OCI-LY3 (cell line): ENCODE results near the gene EFL1.
"Not testable (repeated sequence)": the region's sequence is repeated elsewhere in the genome, so short reads cannot be mapped to it uniquely, and the experiment has no call there.

ENCODE experiments used
- H2AFZ ChIP-seq: fragments of 200-600, 300-600 bp; shearing (Covaris generic); 2 replicates; pipeline ENCODE4 v1.6.0; 2014; ENCODE audit warnings: antibody characterized with exemption, low read depth, low read length
- H3K27ac ChIP-seq: fragments of 200-600, 300-600 bp; sonication (generic); 2 replicates; pipeline ENCODE4 v1.5.1; 2014; ENCODE audit warnings: mild to moderate bottlenecking, low read length, moderate library complexity, mixed read lengths
- H3K27me3 ChIP-seq: fragments of 200-600, 300-600 bp; sonication (generic); 2 replicates; pipeline ENCODE4 v1.6.1; 2014; ENCODE audit warnings: low read depth, low read length, mixed read lengths
- H3K36me3 ChIP-seq: fragments of 200-600, 300-600 bp; sonication (generic); replicated peaks from 2 replicates; pipeline ENCODE3; 2014; ENCODE audit warnings: low read depth, low read length, mixed read lengths
- H3K4me1 ChIP-seq: fragments of 300-600, 200-600 bp; sonication (generic); 2 replicates; pipeline ENCODE4 v1.6.1; 2014; ENCODE audit warnings: low read length, mixed read lengths
- H3K4me2 ChIP-seq: fragments of 200-600, 300-600 bp; sonication (generic); 2 replicates; pipeline ENCODE4 v1.6.1; 2014; ENCODE audit warnings: low read length, mixed read lengths
- H3K4me3 ChIP-seq: fragments of 300-600, 200-600 bp; sonication (generic); 2 replicates; pipeline ENCODE4 v1.5.1; 2014; ENCODE audit warnings: antibody characterized with exemption, mild to moderate bottlenecking, low read length, moderate library complexity
- H3K79me2 ChIP-seq: fragments of 300-600, 200-600 bp; shearing (Covaris generic); 2 replicates; pipeline ENCODE4 v1.6.1; 2014; ENCODE audit warnings: mild to moderate bottlenecking, low read length, mixed read lengths
- H3K9ac ChIP-seq: fragments of 300-600, 200-600 bp; shearing (Covaris generic); 2 replicates; pipeline ENCODE4 v1.6.0; 2014; ENCODE audit warnings: mild to moderate bottlenecking, low read length, moderate library complexity
- H3K9me3 ChIP-seq: fragments of 200-600, 300-600 bp; shearing (Covaris generic); 2 replicates; pipeline ENCODE4 v1.6.1; 2014; ENCODE audit warnings: low read length, mixed read lengths; ENCODE audit not compliant: insufficient read depth
- H4K20me1 ChIP-seq: fragments of 200-600, 300-600 bp; sonication (generic); 2 replicates; pipeline ENCODE4 v1.6.1; 2016; ENCODE audit warnings: low read length, mixed read lengths; ENCODE audit not compliant: insufficient read depth
- EZH2phosphoT487 ChIP-seq: fragments of 200-600 bp; shearing (Covaris generic); IDR thresholded peaks from 2 replicates; pipeline ENCODE4 v1.6.1; 2018; ENCODE audit warnings: antibody characterized with exemption, mixed run types, low read depth
- TF ChIP-seq, protein P1 (sequence below): fragments of 200-600, 300-600 bp; sonication (generic); IDR thresholded peaks from 2 replicates; pipeline ENCODE4 v1.5.1; 2014; ENCODE audit warnings: antibody characterized with exemption, low read length, low read depth

The EFL1 gene

DNA sequence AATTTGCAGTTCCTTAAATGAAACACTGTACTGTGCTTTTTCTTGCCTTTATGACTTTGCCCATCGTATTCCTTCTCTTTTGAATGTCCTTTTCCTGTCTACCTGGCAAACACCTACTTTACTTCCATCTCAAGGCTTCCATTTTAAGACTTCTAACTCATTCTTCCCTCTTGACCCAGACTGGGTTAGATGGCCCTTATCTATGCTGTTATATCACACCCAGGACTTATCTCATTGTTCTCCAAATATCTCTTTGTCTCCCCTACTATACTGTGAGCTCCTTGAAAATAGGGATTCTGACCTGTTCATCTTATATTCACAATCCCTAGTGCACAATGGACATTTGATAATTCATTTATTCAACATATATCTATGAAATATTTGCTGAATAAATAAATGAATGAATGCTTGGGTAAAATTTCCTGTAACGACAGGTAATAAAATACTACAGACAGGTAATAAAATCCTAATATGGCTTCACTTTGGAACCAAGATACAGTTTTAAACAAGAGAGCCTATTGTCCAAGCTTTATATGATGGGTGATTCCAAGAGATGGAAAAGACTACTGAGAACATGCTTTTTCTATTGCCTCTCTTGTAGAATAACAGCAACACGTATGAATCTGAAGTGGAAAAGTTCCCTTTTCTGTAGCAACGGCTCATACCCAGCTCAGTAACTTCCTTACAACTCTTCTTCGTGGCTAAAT, 22.7 kb downstream of the EFL1 start:
- Histone ChIP-seq H4K20me1 (peaks cover 5% of the 10 kb centered on the region; the same call in 1 of the 2 replicates), H3K9me3 (no peaks in the 10 kb centered on the region), H3K4me2 (no peak overlapping the region), H3K27me3 (no peaks in the 10 kb centered on the region), H3K4me3 (no peak overlapping the region), H3K4me1 (peaks cover 7% of the 10 kb centered on the region), H3K27ac (no peak overlapping the region), H3K79me2 (no peaks in the 10 kb centered on the region), H3K9ac (no peak overlapping the region), H3K36me3 (peaks cover 5% of the 10 kb centered on the region), H2AFZ (no peak overlapping the region)
- no peak for TF ChIP-seq EZH2phosphoT487

GRCh38 chr15:82237944-82238534, 24.5 kb downstream of the EFL1 start:
- not testable (repeated sequence) for H3K4me3 ChIP-seq, H4K20me1 ChIP-seq

GRCh38 chr15:82231842-82232241, 30.7 kb downstream of the EFL1 start:
- Histone ChIP-seq H4K20me1 (no peaks in the 10 kb centered on the region), H3K79me2 (no peaks in the 10 kb centered on the region), H3K9me3 (no peaks in the 10 kb centered on the region), H3K27ac (no peak overlapping the region), H3K4me2 (no peak overlapping the region), H3K4me3 (no peak overlapping the region), H2AFZ (no peak overlapping the region), H3K27me3 (no peaks in the 10 kb centered on the region), H3K36me3 (no peaks in the 10 kb centered on the region), H3K4me1 (no peaks in the 10 kb centered on the region), H3K9ac (no peak overlapping the region)
- TF ChIP-seq, protein P1, sequence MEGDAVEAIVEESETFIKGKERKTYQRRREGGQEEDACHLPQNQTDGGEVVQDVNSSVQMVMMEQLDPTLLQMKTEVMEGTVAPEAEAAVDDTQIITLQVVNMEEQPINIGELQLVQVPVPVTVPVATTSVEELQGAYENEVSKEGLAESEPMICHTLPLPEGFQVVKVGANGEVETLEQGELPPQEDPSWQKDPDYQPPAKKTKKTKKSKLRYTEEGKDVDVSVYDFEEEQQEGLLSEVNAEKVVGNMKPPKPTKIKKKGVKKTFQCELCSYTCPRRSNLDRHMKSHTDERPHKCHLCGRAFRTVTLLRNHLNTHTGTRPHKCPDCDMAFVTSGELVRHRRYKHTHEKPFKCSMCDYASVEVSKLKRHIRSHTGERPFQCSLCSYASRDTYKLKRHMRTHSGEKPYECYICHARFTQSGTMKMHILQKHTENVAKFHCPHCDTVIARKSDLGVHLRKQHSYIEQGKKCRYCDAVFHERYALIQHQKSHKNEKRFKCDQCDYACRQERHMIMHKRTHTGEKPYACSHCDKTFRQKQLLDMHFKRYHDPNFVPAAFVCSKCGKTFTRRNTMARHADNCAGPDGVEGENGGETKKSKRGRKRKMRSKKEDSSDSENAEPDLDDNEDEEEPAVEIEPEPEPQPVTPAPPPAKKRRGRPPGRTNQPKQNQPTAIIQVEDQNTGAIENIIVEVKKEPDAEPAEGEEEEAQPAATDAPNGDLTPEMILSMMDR, result no peak
- no peak for TF ChIP-seq EZH2phosphoT487

More at GRCh38 chr15:82237944-82238534, 24.5 kb downstream of the EFL1 start:
- H3K27ac ChIP-seq, H3K36me3 ChIP-seq, H3K9me3 ChIP-seq, H2AFZ ChIP-seq, H3K4me1 ChIP-seq, H3K9ac ChIP-seq, H3K4me2 ChIP-seq, H3K27me3 ChIP-seq, H3K79me2 ChIP-seq: not testable (repeated sequence)

DNA sequence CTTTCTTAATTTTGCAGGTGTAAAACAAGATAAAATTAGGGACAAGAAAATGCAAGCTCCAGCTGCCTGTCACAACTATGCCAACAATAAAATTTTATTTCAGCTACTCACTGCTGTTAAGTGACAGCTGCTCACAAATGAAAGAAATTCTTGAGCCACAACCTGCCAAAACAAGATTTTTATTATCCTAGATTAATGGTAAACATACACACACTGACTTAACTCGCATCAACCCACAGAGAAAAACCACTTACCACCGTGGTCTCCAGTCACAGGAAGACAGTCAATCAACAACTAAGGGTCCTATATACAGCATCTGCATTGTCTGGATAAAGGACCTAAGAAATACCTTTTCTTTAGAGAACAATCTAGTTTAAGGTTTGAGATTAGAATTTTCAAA, 31.3 kb downstream of the EFL1 start:
- H3K4me1 ChIP-seq, result no peaks in the 10 kb centered on the region
- H3K79me2 ChIP-seq, result no peaks in the 10 kb centered on the region
- H3K4me3 ChIP-seq, result no peak overlapping the region
- H3K4me2 ChIP-seq, result no peak overlapping the region
- no peaks in the 10 kb centered on the region for H3K27me3 ChIP-seq
- H3K36me3 ChIP-seq, result no peaks in the 10 kb centered on the region
- H3K27ac ChIP-seq, result no peak overlapping the region
- H2AFZ ChIP-seq, result no peak overlapping the region
- no peak for TF ChIP-seq EZH2phosphoT487
- TF ChIP-seq, protein P1, result no peak
- H3K9ac ChIP-seq, result no peak overlapping the region
- no peaks in the 10 kb centered on the region for H4K20me1 ChIP-seq
- no peaks in the 10 kb centered on the region for H3K9me3 ChIP-seq

GRCh38 chr15:82228750-82229149, 33.8 kb downstream of the EFL1 start:
- TF ChIP-seq, protein P1, result no peak
- no peak for TF ChIP-seq EZH2phosphoT487
- Histone ChIP-seq H2AFZ (no peak overlapping the region), H3K4me2 (no peak overlapping the region), H3K36me3 (no peaks in the 10 kb centered on the region), H3K9ac (no peak overlapping the region), H3K27me3 (no peaks in the 10 kb centered on the region), H4K20me1 (no peaks in the 10 kb centered on the region), H3K9me3 (no peaks in the 10 kb centered on the region), H3K79me2 (no peaks in the 10 kb centered on the region), H3K27ac (no peak overlapping the region), H3K4me3 (no peak overlapping the region), H3K4me1 (no peaks in the 10 kb centered on the region)
